ENCODE measurements around the gene ACTR3C. TPM values are rescaled to one million over a fixed set of nuclear protein-coding genes. Genes with fewer than 3 reads are reported as not detected.
A peak's percentile ranks its signal among the peaks of the same experiment; 100 is the strongest.

ACTR3C gene
- total RNA-seq, 1 experiment from 2014 or later: 0.73 TPM

DNA sequence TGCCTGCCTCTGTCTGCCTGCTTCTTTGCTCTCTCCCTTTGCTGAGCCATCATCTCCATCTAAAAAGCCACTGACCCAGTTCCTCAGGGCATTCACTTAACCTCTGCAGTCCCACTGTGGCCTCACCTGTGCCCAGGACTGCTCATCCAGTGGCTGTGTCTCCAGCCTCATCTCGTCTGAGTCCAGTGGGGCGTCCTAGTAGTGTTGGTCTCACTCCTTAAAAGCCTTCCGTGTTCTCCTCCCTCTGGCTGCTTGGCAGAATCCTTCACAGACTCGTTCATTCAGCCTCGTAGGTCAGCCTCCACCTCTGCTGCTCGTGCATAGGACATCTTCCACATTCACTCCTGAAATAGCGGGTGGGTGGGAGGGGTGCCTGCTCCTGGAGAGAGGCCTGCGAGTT is 10.8 kb upstream of the ACTR3C start:
- DNase-seq: peak; percentile 28
- no peaks in the 10 kb centered on the region for H3K27me3 ChIP-seq (ENCODE audit: control insufficient read depth, insufficient read depth, low read length)
- no peak overlapping the region for H3K4me3 ChIP-seq (ENCODE audit: insufficient read depth, low read depth, low read length)
- H3K36me3 ChIP-seq (replicated peaks; ENCODE audit: control insufficient read depth, insufficient read depth, low read length): peaks cover 19% of the 10 kb centered on the region

GRCh38 chr7:150333659-150334058 is 10.3 kb upstream of the ACTR3C start:
- Histone ChIP-seq H3K4me3 (ENCODE audit: insufficient read depth, low read depth, low read length) (no peak overlapping the region), H3K36me3 (replicated peaks; ENCODE audit: control insufficient read depth, insufficient read depth, low read length) (peaks cover 18% of the 10 kb centered on the region), H3K27me3 (ENCODE audit: control insufficient read depth, insufficient read depth, low read length) (no peaks in the 10 kb centered on the region)
- DNase-seq: peak; percentile 14

GRCh38 chr7:150332852-150333635 is 9.7 kb upstream of the ACTR3C start:
- DNase-seq: peak; percentile 45
- H3K27me3 ChIP-seq (ENCODE audit: control insufficient read depth, insufficient read depth, low read length): no peaks in the 10 kb centered on the region
- no peak overlapping the region for H3K4me3 ChIP-seq (ENCODE audit: insufficient read depth, low read depth, low read length)
- peaks cover 18% of the 10 kb centered on the region for H3K36me3 ChIP-seq (replicated peaks; ENCODE audit: control insufficient read depth, insufficient read depth, low read length)

DNA sequence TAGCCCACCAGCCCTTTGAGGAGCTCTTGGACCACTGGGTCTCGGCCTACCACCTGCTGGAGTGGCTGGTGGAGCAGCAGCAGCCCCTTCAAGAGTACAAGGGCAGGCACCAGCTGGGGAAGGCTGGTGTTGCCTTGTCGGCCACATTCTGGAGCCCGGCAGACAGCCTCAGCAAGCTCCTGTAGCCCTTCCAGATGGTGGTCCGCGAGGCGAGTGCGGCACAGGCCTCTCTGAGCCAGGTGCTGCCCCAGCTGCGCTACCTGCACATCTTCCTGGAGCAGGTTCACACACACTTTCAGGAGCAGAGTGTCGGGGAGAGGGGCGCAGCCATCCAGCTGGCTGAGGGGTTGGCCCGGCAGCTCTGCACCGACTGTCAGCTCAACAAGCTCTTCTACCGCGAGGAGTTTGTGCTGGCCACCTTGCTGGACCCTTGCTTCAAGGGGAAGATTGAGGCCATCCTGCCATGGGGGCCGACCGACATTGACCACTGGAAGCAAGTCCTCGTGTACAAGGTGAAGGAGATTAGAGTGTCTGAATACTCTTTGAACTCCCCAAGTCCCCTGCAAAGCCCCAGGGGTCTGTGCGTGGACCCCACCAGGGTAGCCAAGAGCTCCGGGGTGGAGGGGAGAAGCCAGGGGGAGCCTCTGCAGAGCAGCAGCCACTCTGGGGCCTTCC is 7.0 kb upstream of the ACTR3C start:
- peak; percentile 54 for DNase-seq
- Histone ChIP-seq H3K27me3 (ENCODE audit: control insufficient read depth, insufficient read depth, low read length) (no peaks in the 10 kb centered on the region), H3K4me3 (ENCODE audit: insufficient read depth, low read depth, low read length) (no peak overlapping the region), H3K36me3 (replicated peaks; ENCODE audit: control insufficient read depth, insufficient read depth, low read length) (peaks cover 30% of the 10 kb centered on the region)

DNA sequence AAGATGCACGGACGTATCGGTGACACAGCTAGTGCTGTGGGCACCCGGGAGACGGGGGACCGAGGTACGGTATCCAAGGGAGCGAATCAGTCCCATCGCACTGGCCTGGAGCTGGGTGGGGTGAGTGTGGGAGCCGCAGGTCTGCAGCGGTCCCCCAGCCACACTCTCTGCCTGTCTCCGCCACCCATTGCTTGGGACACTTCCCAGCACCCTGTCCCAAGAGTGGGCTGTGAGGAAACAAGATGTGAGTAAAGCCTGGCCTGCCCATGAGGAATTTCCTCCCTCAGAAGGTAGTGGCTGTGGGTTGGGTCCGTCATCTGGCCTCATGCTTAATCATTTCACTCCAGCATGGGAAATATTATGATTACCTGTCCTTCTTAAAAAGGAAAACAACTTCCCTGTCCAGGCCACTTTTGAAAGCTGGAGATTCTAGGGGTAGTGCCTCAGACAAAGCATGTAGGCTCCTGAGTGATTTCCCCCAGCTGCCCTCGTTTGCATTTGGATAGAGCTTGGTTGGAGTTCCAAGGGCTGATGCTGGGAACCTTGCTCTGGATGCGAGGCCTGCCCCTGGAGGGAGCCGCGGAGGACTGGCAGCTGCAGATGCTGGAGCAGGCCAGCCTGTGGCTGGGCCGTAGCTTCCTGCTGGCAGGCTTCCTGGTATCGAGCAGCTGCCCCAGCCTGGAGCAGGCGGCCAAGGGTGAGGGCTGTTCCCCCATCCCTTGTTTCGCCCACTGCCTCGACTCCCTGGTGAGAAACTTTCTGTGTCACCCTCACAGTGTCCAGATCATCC is 6.2 kb upstream of the ACTR3C start:
- Histone ChIP-seq H3K4me3 (ENCODE audit: insufficient read depth, low read depth, low read length) (no peak overlapping the region), H3K36me3 (replicated peaks; ENCODE audit: control insufficient read depth, insufficient read depth, low read length) (peaks cover 31% of the 10 kb centered on the region), H3K27me3 (ENCODE audit: control insufficient read depth, insufficient read depth, low read length) (no peaks in the 10 kb centered on the region)
- peak; percentile 92 for DNase-seq

- DNase-seq: no peak
- H3K27me3 ChIP-seq (ENCODE audit: control insufficient read depth, insufficient read depth, low read length): no peaks in the 10 kb centered on the region
- H3K36me3 ChIP-seq (replicated peaks; ENCODE audit: control insufficient read depth, insufficient read depth, low read length): peaks cover 30% of the 10 kb centered on the region
- no peak overlapping the region for H3K4me3 ChIP-seq (ENCODE audit: insufficient read depth, low read depth, low read length)
Measured at GRCh38 chr7:150327308-150327707, 4.0 kb upstream of the ACTR3C start.

GRCh38 chr7:150326657-150327268 is 3.4 kb upstream of the ACTR3C start:
- no peak overlapping the region for H3K4me3 ChIP-seq (ENCODE audit: insufficient read depth, low read depth, low read length)
- no peak for DNase-seq
- H3K27me3 ChIP-seq (ENCODE audit: control insufficient read depth, insufficient read depth, low read length): no peaks in the 10 kb centered on the region
- peaks cover 28% of the 10 kb centered on the region for H3K36me3 ChIP-seq (replicated peaks; ENCODE audit: control insufficient read depth, insufficient read depth, low read length)

GRCh38 chr7:150325901-150326300 is 2.6 kb upstream of the ACTR3C start:
- Histone ChIP-seq H3K27me3 (ENCODE audit: control insufficient read depth, insufficient read depth, low read length) (no peaks in the 10 kb centered on the region), H3K4me3 (ENCODE audit: insufficient read depth, low read depth, low read length) (no peak overlapping the region), H3K36me3 (replicated peaks; ENCODE audit: control insufficient read depth, insufficient read depth, low read length) (peaks cover 26% of the 10 kb centered on the region)
- peak; percentile 10 for DNase-seq

GRCh38 chr7:150325110-150325611 is 1.8 kb upstream of the ACTR3C start:
- Histone ChIP-seq H3K4me3 (ENCODE audit: insufficient read depth, low read depth, low read length) (no peak overlapping the region), H3K27me3 (ENCODE audit: control insufficient read depth, insufficient read depth, low read length) (no peaks in the 10 kb centered on the region), H3K36me3 (replicated peaks; ENCODE audit: control insufficient read depth, insufficient read depth, low read length) (peaks cover 21% of the 10 kb centered on the region)
- DNase-seq: no peak

GRCh38 chr7:150324373-150324961 is 1.1 kb upstream of the ACTR3C start:
- Histone ChIP-seq H3K27me3 (ENCODE audit: control insufficient read depth, insufficient read depth, low read length) (no peaks in the 10 kb centered on the region), H3K36me3 (replicated peaks; ENCODE audit: control insufficient read depth, insufficient read depth, low read length) (peaks cover 21% of the 10 kb centered on the region), H3K4me3 (ENCODE audit: insufficient read depth, low read depth, low read length) (peak overlapping the region; percentile 74)
- peak; percentile 44 for DNase-seq

- peak; percentile 32 for DNase-seq
- Histone ChIP-seq H3K4me3 (ENCODE audit: insufficient read depth, low read depth, low read length) (peak overlapping the region; percentile 74), H3K36me3 (replicated peaks; ENCODE audit: control insufficient read depth, insufficient read depth, low read length) (peaks cover 21% of the 10 kb centered on the region), H3K27me3 (ENCODE audit: control insufficient read depth, insufficient read depth, low read length) (no peaks in the 10 kb centered on the region)
Measured at GRCh38 chr7:150323682-150324372, 482 bp upstream of the ACTR3C start.

DNA sequence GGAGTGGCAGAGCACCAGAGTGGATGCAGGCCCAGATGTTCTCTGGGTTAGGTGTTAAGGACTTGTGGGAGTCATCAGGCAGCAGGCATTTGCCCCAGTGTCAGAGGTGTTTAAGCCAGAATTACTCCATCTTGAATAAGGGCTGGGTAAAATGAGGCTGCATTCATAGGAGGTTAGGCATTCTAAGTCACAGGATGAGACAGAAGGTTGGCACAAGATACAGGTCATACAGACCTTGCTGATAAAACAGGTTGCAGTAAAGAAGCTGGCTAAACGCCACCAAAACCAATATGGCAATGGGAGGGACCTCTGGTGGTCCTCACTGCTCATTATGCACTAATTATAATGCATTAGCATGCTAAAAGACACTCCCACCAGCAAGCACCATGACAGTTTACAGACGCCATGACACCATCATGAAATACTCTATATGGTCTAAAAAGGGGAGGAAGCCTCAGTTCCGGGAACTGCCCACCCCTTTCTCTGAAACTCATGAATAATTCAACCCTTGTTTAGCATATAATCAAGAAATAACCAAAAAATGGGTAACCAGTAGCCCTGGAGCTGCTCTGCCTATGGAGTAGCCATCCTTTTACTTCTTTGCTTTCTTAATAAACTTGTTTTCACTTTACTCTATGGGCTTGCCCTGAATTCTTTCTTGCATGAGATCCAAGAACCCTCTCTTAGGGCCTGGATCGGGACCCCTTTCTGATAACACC is 1.1 kb downstream of the ACTR3C start:
- H3K36me3 ChIP-seq (replicated peaks; ENCODE audit: control insufficient read depth, insufficient read depth, low read length): peaks cover 16% of the 10 kb centered on the region
- no peak for DNase-seq
- no peaks in the 10 kb centered on the region for H3K27me3 ChIP-seq (ENCODE audit: control insufficient read depth, insufficient read depth, low read length)
- peak overlapping the region; percentile 74 for H3K4me3 ChIP-seq (ENCODE audit: insufficient read depth, low read depth, low read length)

- Histone ChIP-seq H3K27me3 (ENCODE audit: control insufficient read depth, insufficient read depth, low read length) (no peaks in the 10 kb centered on the region), H3K4me3 (ENCODE audit: insufficient read depth, low read depth, low read length) (no peak overlapping the region), H3K36me3 (replicated peaks; ENCODE audit: control insufficient read depth, insufficient read depth, low read length) (peaks cover 13% of the 10 kb centered on the region)
- no peak for DNase-seq
Measured at GRCh38 chr7:150321788-150322113, 1.6 kb downstream of the ACTR3C start.
